HEK293T (cell line): Measurements from ENCODE around the gene POLR1D.

ENCODE experiments used
- CTCF ChIA-PET: fragments of 350-600 bp; formaldehyde crosslinking; extraction: SDS; loops from one replicate; lab custom pipeline; 2021; ENCODE audit warnings: antibody characterized with exemption, inconsistent platforms; lab: Yijun Ruan, JAX
- POLR2A ChIA-PET: fragments of 350-600 bp; formaldehyde crosslinking; extraction: SDS; loops from one replicate; lab custom pipeline; 2020; ENCODE audit warnings: antibody characterized with exemption, inconsistent platforms; lab: Yijun Ruan, JAX
- DNase-seq: peaks from one replicate; pipeline ENCODE4 v3.0.0; 2012; ENCODE audit warnings: mixed read lengths; ENCODE audit errors: extremely low spot score
- ARNT ChIP-seq: fragments of 450-650 bp; IDR thresholded peaks from 2 replicates; pipeline ENCODE4 v1.6.1; 2017; ENCODE audit warnings: mild to moderate bottlenecking
- BHLHE40 ChIP-seq: fragments of 450-650 bp; IDR thresholded peaks from 2 replicates; pipeline ENCODE4 v1.6.1; 2016; ENCODE audit warnings: mild to moderate bottlenecking, moderate library complexity, borderline replicate concordance
- CTBP1 ChIP-seq: fragments of 450-650 bp; IDR thresholded peaks from 2 replicates; pipeline ENCODE4 v1.6.1; 2016; ENCODE audit warnings: borderline replicate concordance
- ELF4 ChIP-seq: fragments of 450-650 bp; IDR thresholded peaks from 2 replicates; pipeline ENCODE4 v1.6.1; 2017; ENCODE audit warnings: antibody characterized with exemption
- FOXA1 ChIP-seq: fragments of 450-650 bp; IDR thresholded peaks from 2 replicates; pipeline ENCODE4 v1.6.1; 2016; ENCODE audit warnings: mild to moderate bottlenecking
- FOXK2 ChIP-seq: fragments of 450-650 bp; IDR thresholded peaks from 2 replicates; pipeline ENCODE4 v1.6.1; 2016; ENCODE audit warnings: mild to moderate bottlenecking
- FOXM1 ChIP-seq: fragments of 450-650 bp; IDR thresholded peaks from 2 replicates; pipeline ENCODE4 v1.6.1; 2017; ENCODE audit warnings: mild to moderate bottlenecking, borderline replicate concordance
- HDGF ChIP-seq: fragments of 450-650 bp; IDR thresholded peaks from 2 replicates; pipeline ENCODE4 v1.6.1; 2017; ENCODE audit warnings: antibody characterized with exemption, borderline replicate concordance
- L3MBTL2 ChIP-seq: fragments of 450-650 bp; conservative IDR thresholded peaks from 2 replicates; pipeline ENCODE4 v1.6.1; 2016; ENCODE audit warnings: mild to moderate bottlenecking
- LEF1 ChIP-seq: fragments of 450-650 bp; IDR thresholded peaks from 2 replicates; pipeline ENCODE4 v1.6.1; 2017; ENCODE audit warnings: mild to moderate bottlenecking, borderline replicate concordance
- NFRKB ChIP-seq: fragments of 450-650 bp; IDR thresholded peaks from 2 replicates; pipeline ENCODE4 v1.6.1; 2016; ENCODE audit warnings: mild to moderate bottlenecking, moderate library complexity
- SP1 ChIP-seq: fragments of 450-650 bp; IDR thresholded peaks from 2 replicates; pipeline ENCODE4 v1.6.1; 2017
- SUZ12 ChIP-seq: fragments of 450-650 bp; IDR thresholded peaks from 2 replicates; pipeline ENCODE4 v1.6.1; 2016; ENCODE audit warnings: mild to moderate bottlenecking
- TARDBP ChIP-seq: fragments of 450-650 bp; IDR thresholded peaks from 2 replicates; pipeline ENCODE4 v1.6.1; 2016
- ZNF384 ChIP-seq: fragments of 450-650 bp; IDR thresholded peaks from 2 replicates; pipeline ENCODE4 v1.6.1; 2016
- TF ChIP-seq, protein P1 (sequence below): fragments of 450-650 bp; IDR thresholded peaks from 2 replicates; pipeline ENCODE4 v1.6.1; 2016

POLR1D gene

GRCh38 chr13:27619728-27620376 lies 1.8 kb upstream of the POLR1D start:
- peak; percentile 46 for DNase-seq
- TF ChIP-seq ZNF384, result no peak
- TF ChIP-seq HDGF, result no peak
- no peak for TF ChIP-seq ARNT
- TF ChIP-seq NFRKB, result no peak
- TF ChIP-seq TARDBP, result no peak
- no peak for TF ChIP-seq LEF1
- TF ChIP-seq FOXK2, result no peak
- TF ChIP-seq, protein P1, sequence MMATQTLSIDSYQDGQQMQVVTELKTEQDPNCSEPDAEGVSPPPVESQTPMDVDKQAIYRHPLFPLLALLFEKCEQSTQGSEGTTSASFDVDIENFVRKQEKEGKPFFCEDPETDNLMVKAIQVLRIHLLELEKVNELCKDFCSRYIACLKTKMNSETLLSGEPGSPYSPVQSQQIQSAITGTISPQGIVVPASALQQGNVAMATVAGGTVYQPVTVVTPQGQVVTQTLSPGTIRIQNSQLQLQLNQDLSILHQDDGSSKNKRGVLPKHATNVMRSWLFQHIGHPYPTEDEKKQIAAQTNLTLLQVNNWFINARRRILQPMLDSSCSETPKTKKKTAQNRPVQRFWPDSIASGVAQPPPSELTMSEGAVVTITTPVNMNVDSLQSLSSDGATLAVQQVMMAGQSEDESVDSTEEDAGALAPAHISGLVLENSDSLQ, result no peak
- TF ChIP-seq SUZ12, result no peak
- TF ChIP-seq BHLHE40, result no peak
- TF ChIP-seq L3MBTL2, result no peak
- no peak; the same call in 1 of the 2 replicates for TF ChIP-seq FOXM1
- TF ChIP-seq ELF4, result no peak
- TF ChIP-seq CTBP1, result no peak
- TF ChIP-seq FOXA1, result no peak
- no peak for TF ChIP-seq SP1
- ChIA-PET POLR2A (interaction anchor here (0.5 to 2.2 kb wide), 15 partner anchors 8 to 238 kb away, joined by 3 to 13 read pairs (median 4); no protein-coding TSS in a partner anchor), CTCF (interaction anchor here (1.1 kb wide), 1 partner anchor 72 kb away, joined by 3 read pairs; no protein-coding TSS in a partner anchor)

GRCh38 chr13:27620377-27621115 lies 1.1 kb upstream of the POLR1D start, which contains the start of gene LNX2:
LNX2 (minus strand) TSS chr13:27620529; CDS start chr13:27581703, 38,826 bp downstream.
- ChIA-PET CTCF (interaction anchor here (1.1 kb wide), 1 partner anchor 72 kb away, joined by 3 read pairs; no protein-coding TSS in a partner anchor), POLR2A (interaction anchor here (0.6 to 2.2 kb wide), 19 partner anchors 8 to 296 kb away, joined by 3 to 13 read pairs (median 3); no protein-coding TSS in a partner anchor)
- peak; percentile 92 for DNase-seq
- 0 out of 2 replicates have a peak, but pooled peaks have one; percentile 62 for TF ChIP-seq LEF1
- no peak for TF ChIP-seq TARDBP
- no peak for TF ChIP-seq ZNF384
- TF ChIP-seq FOXM1, result no peak
- TF ChIP-seq FOXA1, result no peak
- TF ChIP-seq CTBP1, result peak; percentile 76
- no peak for TF ChIP-seq ARNT
- TF ChIP-seq ELF4, result no peak
- no peak for TF ChIP-seq SP1
- TF ChIP-seq, protein P1, result peak; percentile 86
- no peak for TF ChIP-seq BHLHE40
- peak; percentile 61 for TF ChIP-seq L3MBTL2
- no peak for TF ChIP-seq HDGF

DNA sequence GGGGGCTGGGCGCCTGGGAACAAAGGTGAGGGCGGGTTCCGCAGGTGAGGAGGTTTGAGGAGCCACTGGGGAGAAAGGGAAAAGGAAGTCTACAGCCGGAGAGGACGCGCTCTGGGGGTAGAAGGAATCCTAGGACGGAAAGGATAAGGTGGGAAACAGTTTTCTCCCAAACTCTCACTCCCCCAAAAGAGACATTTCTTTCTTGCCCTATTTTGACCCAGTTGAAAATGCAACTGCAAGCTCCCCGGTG lies 651 bp upstream of the POLR1D start:
- no peak for DNase-seq
- ChIA-PET POLR2A (interaction anchor here (0.6 to 2.2 kb wide), 18 partner anchors 8 to 295 kb away, joined by 3 to 13 read pairs (median 4); no protein-coding TSS in a partner anchor), CTCF (no interaction called here)
- TF ChIP-seq L3MBTL2 (peak; percentile 39; the same call in 1 of the 2 replicates), ZNF384 (no peak)

DNA sequence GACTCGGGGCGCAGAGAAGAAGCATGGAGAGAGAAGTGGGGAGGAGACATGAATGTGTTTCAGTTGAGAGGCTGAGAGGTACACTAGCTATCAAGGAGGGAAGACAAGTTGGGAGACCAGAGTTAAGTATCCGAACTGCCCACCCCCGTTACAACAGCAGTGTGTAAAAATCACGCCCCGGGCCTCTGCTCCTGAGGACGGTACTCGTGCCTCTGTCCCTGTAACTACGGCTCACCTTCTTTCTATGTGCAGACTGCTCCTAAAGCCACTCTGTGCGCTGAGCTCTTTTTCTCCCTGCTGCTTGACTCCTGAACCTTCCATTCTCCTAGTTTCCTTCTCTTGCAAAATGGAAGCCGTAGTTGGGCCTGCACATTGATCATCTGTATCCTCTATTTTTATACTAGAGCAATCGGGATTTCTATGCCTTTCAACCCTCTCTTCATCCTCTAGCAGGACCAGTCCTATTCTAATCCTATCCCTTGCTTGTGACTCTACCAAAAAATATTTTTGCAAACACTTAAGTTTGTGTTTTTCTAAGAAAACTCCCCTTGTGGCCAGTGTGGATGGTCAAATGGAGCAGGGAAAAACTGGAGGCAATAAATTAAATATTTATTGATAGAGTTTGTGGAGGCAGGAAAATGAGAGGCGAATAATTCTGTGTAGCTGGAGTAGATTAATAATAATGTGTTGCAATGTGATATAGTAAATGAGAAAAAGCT lies 569 bp downstream of the POLR1D start:
- no peak for DNase-seq

DNA sequence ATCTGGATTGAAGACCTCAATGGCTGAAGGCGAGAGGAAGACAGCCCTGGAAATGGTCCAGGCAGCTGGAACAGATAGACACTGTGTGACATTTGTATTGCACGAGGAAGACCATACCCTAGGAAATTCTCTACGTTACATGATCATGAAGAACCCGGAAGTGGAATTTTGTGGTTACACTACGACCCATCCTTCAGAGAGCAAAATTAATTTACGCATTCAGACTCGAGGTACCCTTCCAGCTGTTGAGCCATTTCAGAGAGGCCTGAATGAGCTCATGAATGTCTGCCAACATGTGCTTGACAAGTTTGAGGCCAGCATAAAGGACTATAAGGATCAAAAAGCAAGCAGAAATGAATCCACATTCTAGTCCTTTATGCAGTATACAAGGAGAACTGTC lies 1.2 kb downstream of the POLR1D start:
- TF ChIP-seq FOXM1 (no peak), HDGF (no peak), ZNF384 (no peak), FOXA1 (no peak), L3MBTL2 (no peak), SUZ12 (no peak)
- DNase-seq, result no peak
- POLR2A ChIA-PET, result no interaction called here
- CTCF ChIA-PET, result no interaction called here

More for the DNA sequence above, 569 bp downstream of the POLR1D start:
- ChIA-PET CTCF (interaction anchor here (0.7 kb wide), 1 partner anchor 9 kb away, joined by 3 read pairs; no protein-coding TSS in a partner anchor), POLR2A (no interaction called here)
- TF ChIP-seq CTBP1 (no peak), FOXA1 (no peak), SP1 (no peak), SUZ12 (no peak), ARNT (no peak), BHLHE40 (no peak), L3MBTL2 (no peak; the same call in 1 of the 2 replicates), ELF4 (no peak), FOXK2 (no peak), FOXM1 (no peak)
- TF ChIP-seq, protein P1, result no peak
